K562 (cell line): Measurements from ENCODE around the gene ARHGAP29. TPM values are rescaled to one million over a fixed set of nuclear protein-coding genes. Genes with fewer than 3 reads are reported as not detected.

Experiments used
- E2F5 ChIP-seq: sonication (generic); formaldehyde crosslinking; IDR thresholded peaks from 2 replicates; pipeline ENCODE4 v1.8.0; 2022; ENCODE audit warnings: mild to moderate bottlenecking, missing genetic modification reagents
- PATZ1 ChIP-seq: fragments of 250-450 bp; sonication (Bioruptor Pico); IDR thresholded peaks from 2 replicates; pipeline ENCODE4 v1.5.0; 2020; ENCODE audit warnings: mild to moderate bottlenecking, borderline replicate concordance
- RUNX1 ChIP-seq: sonication (generic); IDR thresholded peaks from 2 replicates; pipeline ENCODE4 v1.6.1; 2016; ENCODE audit warnings: antibody characterized with exemption, low read depth
- SREBF2 ChIP-seq: sonication (generic); formaldehyde crosslinking; IDR thresholded peaks from 2 replicates; pipeline ENCODE4 v1.4.0; 2020; ENCODE audit warnings: mild to moderate bottlenecking, missing genetic modification reagents
- STAT5A ChIP-seq: IDR thresholded peaks from 2 replicates; pipeline ENCODE4 v1.6.1; 2012; ENCODE audit warnings: low read length, inconsistent platforms, borderline replicate concordance
- TAF15 ChIP-seq: fragments of 200-400 bp; formaldehyde crosslinking; IDR thresholded peaks from 2 replicates; pipeline ENCODE4 v1.6.1; 2017; ENCODE audit warnings: mild to moderate bottlenecking, low read depth, low read length, moderate library complexity
- ZNF592 ChIP-seq: fragments of 450-650 bp; IDR thresholded peaks from 2 replicates; pipeline ENCODE4 v1.6.1; 2017; ENCODE audit warnings: antibody characterized with exemption, mild to moderate bottlenecking
- polyA plus RNA-seq, 8 experiments: library from polyadenylated mRNA; depleted of rRNA in 4 of 8; stranded (reverse) in 5 of 8; unstranded in 3 of 8; fragments of >200 nt; fragmentation: Nextera tagmentation in 2 of 8; fragmentation: Illumina TruSeq in 1 of 8; extraction: Ambion mirVana in 2 of 8; extraction: Trizol in 1 of 8; gene quantifications; 2 replicates each; pipeline versions ENCODE4 v1.2.1 to v1.2.3, GENCODE V29; 2011 to 2014; ENCODE audit warnings: inconsistent platforms in 1 of 8, missing spikeins in 1 of 8
- total RNA-seq, 7 experiments: library from RNA; depleted of rRNA in 6 of 7; stranded (reverse); fragments of >200 nt in 6 of 7; fragmentation: Illumina TruSeq in 2 of 7; extraction: Trizol in 2 of 7; gene quantifications; 2 replicates each; pipeline versions ENCODE4 v1.2.1 to v1.2.3, GENCODE V29; 2011 to 2021; ENCODE audit warnings: low replicate concordance in 1 of 7

ARHGAP29 gene
- total and polyA plus RNA-seq, 9 of the 15 experiments (the other 6 are each of a cell fraction or from before 2014, with no cell fraction given): under 0.01 to 0.13 (median 0.02) TPM; not detected in 5

DNA sequence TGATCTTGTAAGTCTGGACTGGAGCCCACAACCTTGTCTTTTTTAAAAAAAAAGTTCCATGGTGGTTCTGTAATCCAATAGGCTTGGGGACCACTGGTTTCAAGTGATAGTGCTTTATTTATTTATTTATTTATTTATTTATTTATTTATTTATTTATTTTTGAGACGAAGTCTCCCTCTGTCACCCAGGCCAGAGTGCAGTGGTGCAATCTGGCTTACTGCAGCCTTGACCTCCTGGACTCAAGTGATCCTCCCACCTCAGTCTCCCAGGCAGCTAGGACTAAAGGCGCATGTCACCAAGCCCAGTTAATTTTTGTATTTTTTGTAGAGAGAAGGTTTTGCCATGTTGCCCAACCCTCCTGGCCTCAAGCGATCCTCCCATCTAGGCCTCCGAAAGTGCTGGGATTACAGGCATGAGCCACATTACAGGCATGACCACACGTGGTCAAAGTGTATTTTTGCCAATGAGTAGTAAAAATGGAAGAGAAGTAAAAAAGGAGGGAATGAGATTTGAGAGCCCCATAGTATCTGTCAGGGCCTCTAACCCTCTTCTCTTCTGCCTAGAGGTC lies 44.8 kb upstream of the ARHGAP29 start (continued):
- no peak for TF ChIP-seq ZNF592
- TF ChIP-seq RUNX1: no peak
- no peak for TF ChIP-seq PATZ1
- no peak for TF ChIP-seq E2F5
- TF ChIP-seq TAF15: no peak
- no peak for TF ChIP-seq SREBF2
- no peak for TF ChIP-seq STAT5A
